ENCODE results near the gene EIF2A. TPM values are rescaled to one million over a fixed set of nuclear protein-coding genes. Genes with fewer than 3 reads are reported as not detected.

Gene EIF2A
- total RNA-seq, 1 experiment from 2014 or later, result 120 TPM

- no peak for DNase-seq (ENCODE audit: low read depth)
Measured at GRCh38 chr3:150543128-150543527, 3.5 kb upstream of the EIF2A start.

- DNase-seq (ENCODE audit: low read depth), result no peak
Measured at GRCh38 chr3:150543531-150543930, 3.1 kb upstream of the EIF2A start.

- peak; percentile 74 for DNase-seq (ENCODE audit: low read depth)
Measured at GRCh38 chr3:150544041-150544440, 2.5 kb upstream of the EIF2A start.

GRCh38 chr3:150544726-150545125 is 1.9 kb upstream of the EIF2A start:
- peak; percentile 4 for DNase-seq (ENCODE audit: low read depth)

- DNase-seq (ENCODE audit: low read depth), result peak; percentile 15
Measured at GRCh38 chr3:150545419-150546225, 965 bp upstream of the EIF2A start.

GRCh38 chr3:150547045-150547741 is 606 bp downstream of the EIF2A start:
- no peak for DNase-seq (ENCODE audit: low read depth)

GRCh38 chr3:150555859-150556436 is 9.4 kb downstream of the EIF2A start:
- no peak for DNase-seq (ENCODE audit: low read depth)

- no peak for DNase-seq (ENCODE audit: low read depth)
Measured at GRCh38 chr3:150556792-150557191, 10.2 kb downstream of the EIF2A start.

- DNase-seq (ENCODE audit: low read depth), result no peak
Measured at GRCh38 chr3:150557725-150558124, 11.1 kb downstream of the EIF2A start.

- DNase-seq (ENCODE audit: low read depth), result no peak
Measured at GRCh38 chr3:150564243-150564642, 17.7 kb downstream of the EIF2A start.

- no peak for DNase-seq (ENCODE audit: low read depth)
Measured at GRCh38 chr3:150567328-150567727, 20.7 kb downstream of the EIF2A start.

GRCh38 chr3:150577855-150578254 is 31.3 kb downstream of the EIF2A start:
- DNase-seq (ENCODE audit: low read depth), result no peak

GRCh38 chr3:150581174-150581573 is 34.6 kb downstream of the EIF2A start:
- no peak for DNase-seq (ENCODE audit: low read depth)

GRCh38 chr3:150582620-150583019 is 36.0 kb downstream of the EIF2A start:
- DNase-seq (ENCODE audit: low read depth), result no peak

GRCh38 chr3:150583028-150583427 is 36.4 kb downstream of the EIF2A start:
- no peak for DNase-seq (ENCODE audit: low read depth)

- no peak for DNase-seq (ENCODE audit: low read depth)
Measured at GRCh38 chr3:150588027-150588830, 41.6 kb downstream of the EIF2A start.

- no peak for DNase-seq (ENCODE audit: low read depth)
Measured at GRCh38 chr3:150589759-150590158, 43.2 kb downstream of the EIF2A start.

- no peak for DNase-seq (ENCODE audit: low read depth)
Measured at GRCh38 chr3:150594150-150594549, 47.6 kb downstream of the EIF2A start.

GRCh38 chr3:150597646-150598045 is 51.1 kb downstream of the EIF2A start:
- no peak for DNase-seq (ENCODE audit: low read depth)

- DNase-seq (ENCODE audit: low read depth), result peak; percentile 75
Measured at GRCh38 chr3:150599611-150600297, 53.2 kb downstream of the EIF2A start.

Data from LHCN-M2 (cell line).